ENCODE measurements around the gene DCHS1.
A peak's percentile ranks its signal among the peaks of the same experiment; 100 is the strongest.

Gene DCHS1

DNA sequence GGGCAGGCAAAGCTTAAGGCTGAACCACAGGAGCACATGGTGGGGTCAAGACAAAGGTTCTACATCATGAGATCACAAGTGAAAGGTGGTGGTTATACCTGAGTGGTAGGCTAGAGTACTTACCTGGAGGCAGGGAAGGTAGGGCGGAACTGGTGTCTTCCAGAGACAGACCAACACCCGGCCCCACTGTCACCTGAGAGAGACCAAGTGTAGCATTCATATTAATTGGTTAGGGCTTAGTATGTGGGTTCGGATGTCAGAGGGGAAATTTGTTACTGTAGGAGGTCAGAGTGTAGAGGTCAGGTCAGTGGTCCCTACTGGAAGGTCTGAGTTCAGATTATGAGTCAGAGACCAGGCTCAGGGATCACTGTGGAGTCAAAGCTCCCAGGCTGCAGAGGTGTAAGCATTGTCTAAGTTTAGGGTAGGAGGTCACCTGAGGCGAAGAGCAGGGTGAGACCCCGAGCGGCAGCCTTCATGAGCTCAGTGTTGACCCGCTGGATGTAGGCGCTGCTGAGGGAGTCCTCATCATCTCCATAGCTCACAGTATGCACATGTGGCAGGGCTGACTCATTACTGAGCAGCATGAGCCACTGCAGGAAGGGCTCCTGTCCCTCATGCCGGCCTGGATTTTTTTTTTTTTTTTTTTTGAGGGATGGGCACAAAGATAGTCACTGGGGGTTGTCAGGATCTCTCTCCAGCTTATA is 39.6 kb downstream of the DCHS1 start:
- no peak overlapping the region for H3K27ac ChIP-seq
- DNase-seq (ENCODE audit: low read depth, low spot score) = no peak

DNA sequence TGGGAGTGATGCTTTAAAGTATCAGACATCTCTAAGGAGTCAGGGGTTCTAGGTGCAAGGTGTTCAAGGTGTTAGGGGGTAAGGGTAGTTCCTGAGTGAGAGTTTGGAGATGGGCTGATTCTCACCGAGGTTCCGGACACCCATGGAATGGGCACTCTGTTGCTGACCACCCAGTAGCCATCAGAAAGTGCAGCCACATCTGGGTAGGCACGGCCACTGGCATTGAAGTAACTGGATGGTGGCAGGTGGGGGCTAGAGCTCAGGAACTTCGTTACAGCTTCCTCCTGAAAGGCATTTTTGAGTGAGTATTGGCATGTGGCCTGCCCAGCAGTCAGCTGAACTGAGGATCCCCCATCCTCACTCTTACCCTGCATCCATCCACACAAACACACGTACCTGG is 40.6 kb downstream of the DCHS1 start:
- H3K27ac ChIP-seq = no peak overlapping the region
- DNase-seq (ENCODE audit: low read depth, low spot score) = no peak

DNA sequence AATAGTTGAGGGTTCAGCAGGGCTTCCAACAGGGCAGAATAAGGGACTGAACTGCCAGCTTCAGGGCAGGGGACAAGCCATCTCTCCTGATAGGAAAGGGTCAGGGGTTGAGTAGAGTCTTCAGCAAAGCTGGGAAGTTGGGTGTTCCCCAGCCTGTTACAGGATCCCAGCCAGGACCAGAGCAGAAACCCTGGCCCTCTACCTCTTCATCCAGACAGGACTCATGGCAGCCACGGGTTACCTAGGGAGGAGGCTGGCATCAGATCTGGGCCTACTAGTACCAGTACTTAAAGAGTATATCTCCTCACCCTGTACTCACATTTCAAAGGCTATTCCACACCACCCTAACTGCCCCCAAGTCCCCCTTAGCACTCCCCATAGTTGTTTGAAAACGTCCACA is 41.2 kb downstream of the DCHS1 start:
- no peak for DNase-seq (ENCODE audit: low read depth, low spot score)
- H3K27ac ChIP-seq = no peak overlapping the region

DNA sequence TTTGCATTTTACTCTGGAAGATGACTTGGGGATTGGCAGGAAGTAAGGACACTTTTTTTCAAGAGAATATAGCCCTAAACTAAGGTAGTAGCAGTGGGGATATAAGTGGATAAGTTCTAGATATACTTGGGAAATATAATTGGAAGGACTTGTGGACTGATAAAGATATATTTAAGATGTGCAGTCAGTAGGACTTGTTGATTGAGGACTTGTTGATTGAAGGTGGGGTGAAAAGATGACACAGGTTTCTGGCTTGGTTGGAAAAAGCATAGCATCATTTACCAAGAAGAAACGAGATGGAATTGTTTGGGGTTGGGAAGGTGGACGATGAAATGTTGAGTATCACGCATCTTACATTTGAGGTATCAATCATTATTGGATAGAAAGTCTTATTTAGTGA is 42.1 kb downstream of the DCHS1 start:
- H3K27ac ChIP-seq = peak overlapping the region; percentile 97

DNA sequence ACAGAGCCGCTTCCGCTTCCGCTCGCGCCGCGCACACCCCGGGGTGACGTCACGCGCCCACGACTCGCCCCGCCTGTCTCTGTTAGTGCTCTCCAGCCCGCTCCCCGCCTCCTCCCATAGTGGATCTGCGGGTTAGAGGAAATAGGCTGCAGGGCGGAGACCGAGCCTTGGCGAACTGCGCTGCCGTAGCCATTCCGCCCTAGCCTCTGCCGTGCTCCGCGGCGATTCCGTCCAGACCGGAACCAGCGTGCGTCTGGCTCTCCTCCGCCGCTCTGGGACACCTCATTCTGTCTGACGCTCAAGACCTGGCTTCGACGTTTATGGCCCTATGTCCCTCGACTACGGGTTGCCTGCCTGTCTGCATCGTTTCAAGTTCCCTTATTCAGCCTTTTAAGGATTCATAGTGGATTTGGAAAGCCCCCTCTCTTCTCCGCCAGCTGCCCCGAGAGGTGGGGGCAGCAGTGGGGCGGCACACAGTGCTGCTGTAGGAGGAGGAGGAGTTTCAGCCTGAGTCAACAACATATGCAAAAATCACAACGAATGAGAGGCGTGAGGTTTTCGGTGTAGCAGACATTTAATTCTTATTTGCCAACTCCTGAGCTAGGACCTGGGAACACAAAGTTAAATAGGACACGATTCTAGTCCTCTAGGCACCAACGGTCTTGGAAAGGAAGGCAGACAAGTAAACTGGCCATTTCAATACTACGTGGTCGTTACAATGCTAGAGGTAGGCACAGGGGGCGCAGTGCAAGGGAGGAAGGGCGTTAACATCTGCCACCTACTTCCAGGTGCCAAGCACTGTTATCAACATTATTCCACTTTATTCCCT is 43.2 kb downstream of the DCHS1 start, which contains the start of gene TAF10:
TAF10 (minus strand) TSS at position 4 of the 829 bp plus-strand sequence. CDS start 27 bp downstream, outside the sequence.
- peak; percentile 81 for DNase-seq (ENCODE audit: low read depth, low spot score)
- peak within 1 kb of the TSS; percentile 97 for H3K27ac ChIP-seq

More for the DNA sequence above, 42.1 kb downstream of the DCHS1 start:
- DNase-seq (ENCODE audit: low read depth, low spot score) = no peak

DNA sequence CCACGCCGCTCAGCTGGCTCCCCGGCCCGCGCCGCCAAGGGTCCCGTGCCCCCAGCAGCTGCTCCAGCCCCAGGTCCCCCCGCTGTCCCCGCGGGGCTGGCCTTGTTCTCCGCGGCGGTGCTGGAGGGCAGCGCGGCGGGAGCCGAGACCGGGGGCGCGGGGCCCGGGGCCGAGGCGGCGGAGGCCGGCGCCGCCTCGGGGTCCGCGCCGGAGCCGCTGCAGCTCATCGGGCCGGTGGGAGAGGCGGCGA is 43.7 kb downstream of the DCHS1 start:
- H3K27ac ChIP-seq = peak overlapping the region; percentile 97
- DNase-seq (ENCODE audit: low read depth, low spot score) = no peak

- no peak for DNase-seq (ENCODE audit: low read depth, low spot score)
These were observed 44.3 kb downstream of the DCHS1 start for GRCh38 chr11:6611092-6611962.

DNA sequence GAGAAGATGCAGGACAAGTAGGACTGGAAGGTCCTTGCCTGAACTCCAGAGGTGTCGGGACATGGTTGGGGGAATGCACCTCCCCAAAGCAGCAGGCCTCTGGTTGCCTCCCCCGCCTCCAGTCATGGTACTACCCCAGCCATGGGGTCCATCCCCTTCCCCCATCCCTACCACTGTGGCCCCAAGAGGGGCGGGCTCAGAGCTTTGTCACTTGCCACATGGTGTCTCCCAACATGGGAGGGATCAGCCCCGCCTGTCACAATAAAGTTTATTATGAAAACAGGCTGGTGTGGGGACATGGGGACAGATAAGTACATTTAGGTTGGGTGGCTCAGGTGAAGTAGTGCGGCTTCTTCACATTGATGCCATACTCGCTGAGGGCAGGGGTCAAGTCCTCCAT is 45.0 kb downstream of the DCHS1 start:
- H3K27ac ChIP-seq = peak overlapping the region; percentile 97
- no peak for DNase-seq (ENCODE audit: low read depth, low spot score)

More at GRCh38 chr11:6611092-6611962, 44.3 kb downstream of the DCHS1 start:
- H3K27ac ChIP-seq = peak overlapping the region; percentile 97

DNA sequence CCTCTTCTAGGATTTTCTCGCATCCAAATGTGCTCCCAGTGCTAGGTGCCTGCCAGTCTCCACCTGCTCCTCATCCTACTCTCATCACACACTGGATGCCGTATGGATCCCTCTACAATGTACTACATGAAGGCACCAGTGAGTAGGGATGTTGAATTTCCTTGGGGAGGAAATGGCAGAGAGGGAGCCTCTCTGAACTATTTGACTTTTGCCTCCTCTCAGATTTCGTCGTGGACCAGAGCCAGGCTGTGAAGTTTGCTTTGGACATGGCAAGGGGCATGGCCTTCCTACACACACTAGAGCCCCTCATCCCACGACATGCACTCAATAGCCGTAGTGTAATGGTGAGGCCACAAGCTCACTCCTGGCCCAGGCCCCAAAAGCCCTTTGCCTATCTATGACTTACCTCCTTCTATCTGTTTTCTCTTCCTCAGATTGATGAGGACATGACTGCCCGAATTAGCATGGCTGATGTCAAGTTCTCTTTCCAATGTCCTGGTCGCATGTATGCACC is 46.0 kb downstream of the DCHS1 start:
- no peak for DNase-seq (ENCODE audit: low read depth, low spot score)
- no peak overlapping the region for H3K27ac ChIP-seq

DNA sequence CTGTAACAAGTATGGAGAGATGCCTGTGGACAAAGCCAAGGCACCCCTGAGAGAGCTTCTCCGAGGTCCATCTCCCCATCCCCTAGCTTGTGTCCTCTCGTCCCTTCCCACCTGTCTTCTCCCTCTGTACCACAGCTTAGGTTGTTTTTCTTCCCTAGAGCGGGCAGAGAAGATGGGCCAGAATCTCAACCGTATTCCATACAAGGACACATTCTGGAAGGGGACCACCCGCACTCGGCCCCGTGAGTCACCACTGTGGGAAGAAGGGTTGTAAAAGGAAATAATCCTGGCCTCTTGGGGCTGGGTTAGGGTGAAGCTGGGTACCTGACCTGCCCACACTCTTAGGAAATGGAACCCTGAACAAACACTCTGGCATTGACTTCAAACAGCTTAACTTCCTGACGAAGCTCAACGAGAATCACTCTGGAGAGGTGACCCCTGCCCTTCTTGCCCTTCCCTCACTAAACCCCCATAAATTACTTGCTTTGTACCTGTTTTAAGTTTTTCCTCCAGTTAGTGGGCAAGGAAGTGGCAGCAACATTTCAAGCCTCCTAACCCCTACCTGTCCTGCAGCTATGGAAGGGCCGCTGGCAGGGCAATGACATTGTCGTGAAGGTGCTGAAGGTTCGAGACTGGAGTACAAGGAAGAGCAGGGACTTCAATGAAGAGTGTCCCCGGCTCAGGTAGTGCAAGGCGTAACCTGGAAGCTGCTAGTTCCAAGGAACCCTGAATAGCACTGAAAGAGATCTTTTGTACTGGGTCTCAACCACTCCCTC is 46.7 kb downstream of the DCHS1 start:
- no peak overlapping the region for H3K27ac ChIP-seq
- no peak for DNase-seq (ENCODE audit: low read depth, low spot score)

DNA sequence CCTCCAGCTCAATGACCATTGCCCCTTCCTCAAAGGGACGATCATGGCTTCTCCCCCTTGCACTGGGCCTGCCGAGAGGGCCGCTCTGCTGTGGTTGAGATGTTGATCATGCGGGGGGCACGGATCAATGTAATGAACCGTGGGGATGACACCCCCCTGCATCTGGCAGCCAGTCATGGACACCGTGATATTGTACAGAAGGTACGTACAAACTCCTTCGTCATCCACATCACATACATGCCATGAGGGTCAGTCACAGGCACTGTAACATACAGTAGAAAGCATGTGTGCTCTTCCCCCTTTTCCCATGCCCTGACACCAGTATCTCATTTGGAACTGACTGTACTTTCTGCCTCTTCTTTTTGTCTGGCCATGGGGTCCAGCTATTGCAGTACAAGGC is 47.6 kb downstream of the DCHS1 start:
- no peak for DNase-seq (ENCODE audit: low read depth, low spot score)
- peak overlapping the region; percentile 90 for H3K27ac ChIP-seq

DNA sequence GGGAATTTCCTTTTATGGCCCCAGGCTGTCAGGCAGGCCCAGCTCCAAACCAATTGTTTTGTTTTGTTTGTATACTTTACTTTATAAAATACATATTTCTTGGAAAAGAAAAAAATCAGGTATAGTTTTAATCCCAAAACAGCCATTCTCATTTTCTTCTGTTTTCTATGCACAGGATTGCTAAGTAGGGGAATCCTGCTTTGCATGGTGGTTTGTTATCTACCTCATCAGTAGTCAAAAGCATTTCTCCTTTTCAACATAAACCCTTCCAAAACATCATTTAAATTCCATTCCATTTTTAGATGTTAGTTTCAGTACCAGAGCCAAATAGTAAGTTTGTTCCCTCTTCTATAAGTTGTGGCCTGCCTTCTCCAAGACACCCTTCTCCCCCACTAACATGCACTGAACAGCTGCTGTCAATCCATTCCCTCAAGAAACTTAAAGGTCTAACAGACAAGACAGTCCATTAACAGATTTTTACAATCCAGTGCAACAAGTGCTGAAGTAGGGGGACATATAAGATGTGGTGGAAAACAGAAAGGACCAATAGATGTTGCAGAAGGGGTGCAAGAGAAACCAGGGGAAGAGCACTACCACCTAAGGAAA is 48.3 kb downstream of the DCHS1 start:
- H3K27ac ChIP-seq = peak overlapping the region; percentile 90
- DNase-seq (ENCODE audit: low read depth, low spot score) = no peak

DNA sequence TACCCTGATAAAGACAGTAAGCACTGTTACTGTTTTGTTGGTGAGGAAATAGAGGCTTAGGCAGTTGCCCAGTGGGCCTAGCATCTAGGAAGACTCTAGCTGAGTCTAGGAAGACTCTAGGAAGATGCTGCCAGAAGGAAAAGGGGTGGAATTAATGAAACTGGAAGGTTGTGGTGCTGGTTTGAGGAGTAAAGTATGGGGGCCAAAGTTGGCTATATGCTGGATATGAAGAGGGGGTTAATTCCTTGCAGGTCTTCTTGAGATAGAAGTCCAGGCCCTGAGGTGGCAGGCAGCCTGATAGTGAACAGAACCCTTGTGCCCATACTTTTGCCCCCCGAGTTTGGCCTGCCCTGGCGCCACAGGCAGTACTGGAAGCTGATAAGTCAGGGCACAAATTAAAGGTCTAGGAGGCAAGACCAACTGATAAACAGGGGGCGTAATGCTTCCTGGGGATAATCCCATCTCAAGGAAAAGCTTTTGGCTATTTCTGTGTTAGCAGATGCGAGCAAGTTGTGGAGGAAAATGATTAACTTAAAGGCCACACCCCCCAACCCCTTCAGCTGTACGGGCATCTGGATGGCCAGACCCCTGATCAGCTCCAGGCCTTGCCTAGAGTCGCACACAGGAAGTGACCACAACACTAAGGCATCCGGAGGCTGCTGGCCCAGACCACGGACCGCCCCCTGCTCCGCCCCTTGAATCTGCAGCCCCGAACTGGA is 49.0 kb downstream of the DCHS1 start:
- DNase-seq (ENCODE audit: low read depth, low spot score) = peak; percentile 24
- H3K27ac ChIP-seq = peak overlapping the region; percentile 90

GRCh38 chr11:6604790-6605189 is 50.8 kb downstream of the DCHS1 start:
- DNase-seq (ENCODE audit: low read depth, low spot score) = no peak
- H3K27ac ChIP-seq = peak overlapping the region; percentile 90

DNA sequence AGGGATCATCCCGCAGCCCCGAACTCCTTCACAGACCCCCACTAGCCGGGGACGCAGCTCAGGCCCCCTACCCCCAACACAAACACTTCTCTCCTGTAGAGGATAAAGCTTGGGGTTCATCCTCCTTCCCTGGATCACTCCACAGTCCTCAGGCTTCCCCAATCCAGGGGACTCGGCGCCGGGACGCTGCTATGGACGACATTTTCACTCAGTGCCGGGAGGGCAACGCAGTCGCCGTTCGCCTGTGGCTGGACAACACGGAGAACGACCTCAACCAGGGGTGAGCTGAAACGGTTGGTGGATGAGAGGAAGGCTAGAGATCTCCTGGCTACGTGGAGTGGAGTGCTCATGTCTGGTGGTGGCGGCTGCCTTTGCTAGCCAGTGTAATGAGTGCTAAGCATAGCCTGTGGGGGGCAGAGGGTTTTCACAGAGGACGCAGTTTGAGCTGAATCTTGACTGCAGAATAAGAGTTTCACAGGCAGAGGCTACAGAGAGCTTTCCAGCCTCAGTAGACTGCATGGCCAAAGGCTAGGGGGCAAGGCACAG is 51.5 kb downstream of the DCHS1 start:
- no peak for DNase-seq (ENCODE audit: low read depth, low spot score)

DNA sequence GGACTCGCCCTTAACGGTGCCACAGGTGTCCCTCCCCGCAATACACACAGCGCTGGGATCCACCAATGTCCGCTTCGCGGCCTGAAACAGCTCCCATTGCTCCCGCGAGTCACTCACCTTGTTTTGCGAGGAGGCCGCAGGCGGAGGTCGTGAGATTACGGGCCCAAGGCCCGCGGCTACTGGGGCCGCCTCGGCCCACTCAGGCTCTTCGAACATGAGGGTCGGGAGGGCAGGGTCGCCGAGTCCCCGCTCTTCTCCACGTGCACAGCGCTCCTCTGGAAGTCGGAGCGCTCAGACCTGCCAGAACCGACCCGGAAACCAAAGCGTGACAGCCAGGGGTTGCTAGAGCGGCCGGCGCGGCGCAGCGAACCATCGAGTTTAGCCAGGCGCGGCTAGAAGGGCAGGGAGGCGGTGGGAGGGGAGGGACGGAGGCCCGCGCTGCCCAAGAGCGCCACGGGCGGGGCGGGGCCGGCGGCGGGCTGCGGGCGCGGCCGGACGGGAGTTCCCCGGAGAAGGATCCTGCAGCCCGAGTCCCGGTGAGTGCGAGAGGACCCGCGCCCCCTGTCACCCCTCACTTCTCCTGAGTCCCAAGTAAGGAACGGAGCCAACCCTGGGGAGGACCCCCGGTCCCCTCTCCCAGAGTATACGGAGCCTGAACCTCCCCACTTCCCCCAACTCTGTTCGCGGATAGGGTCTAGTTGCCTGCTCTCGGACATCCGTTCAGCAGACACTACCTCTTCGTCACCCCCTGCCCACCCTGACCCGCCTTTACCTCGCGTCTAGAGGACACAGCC is 52.1 kb downstream of the DCHS1 start, which contains the start of the genes ILK and RRP8:
ILK (plus strand) TSS at position 488 of the 794 bp plus-strand sequence. CDS start 498 bp downstream, outside the sequence.
RRP8 (minus strand) TSS at position 330 of the 794 bp plus-strand sequence; CDS start at position 216, 114 bp downstream.
- H3K27ac ChIP-seq = peak within 1 kb of the TSS; percentile 90
- peak; percentile 44 for DNase-seq (ENCODE audit: low read depth, low spot score)

More for the DNA sequence above, 51.5 kb downstream of the DCHS1 start:
- H3K27ac ChIP-seq = peak overlapping the region; percentile 90
